IMR-90 (cell line): ENCODE data around the gene ITGB1BP1. TPM values are rescaled to one million over a fixed set of nuclear protein-coding genes. Genes with fewer than 3 reads are reported as not detected.

Experiments used
- ATAC-seq: fragments of 200-7000 bp; cut with Tn5 transposase; 2 replicates; pipeline ENCODE4 v1.9.1; 2020; ENCODE audit warnings: low read depth, mild to moderate bottlenecking, moderate library complexity
- BruUV-seq: library from RNA; stranded (reverse); fragments of 400-500 nt; replicated peaks from 2 replicates; lab custom pipeline; 2021; lab: Mats Ljungman, UMichigan
- CTCF ChIA-PET: fragments of 300-600 bp; formaldehyde crosslinking; extraction: SDS; loops from one replicate; lab custom pipeline; 2021; ENCODE audit warnings: antibody characterized with exemption; lab: Yijun Ruan, JAX
- POLR2A ChIA-PET: fragments of 300-600 bp; sonication (Branson Sonifier 250); formaldehyde crosslinking; loops from one replicate; lab custom pipeline; 2022; ENCODE audit warnings: antibody characterized with exemption; ENCODE audit not compliant: unreplicated experiment; lab: Charles Lee
- DNase-seq: peaks from one replicate; pipeline ENCODE4 v3.0.0; 2013
- H2AFZ ChIP-seq: replicated peaks from 2 replicates; pipeline ENCODE3; 2013; ENCODE audit warnings: low read length, mild to moderate bottlenecking; ENCODE audit not compliant: poor library complexity
- H2AK5ac ChIP-seq: 2 replicates; pipeline ENCODE4 v1.6.1; 2013; ENCODE audit warnings: low read depth, low read length, inconsistent platforms
- H2AK9ac ChIP-seq: replicated peaks from 2 replicates; pipeline ENCODE3; 2013; ENCODE audit warnings: mild to moderate bottlenecking, low read depth, low read length, moderate library complexity; ENCODE audit not compliant: poor library complexity
- H2BK120ac ChIP-seq: 2 replicates; pipeline ENCODE4 v1.6.1; 2013; ENCODE audit warnings: low read depth, low read length, inconsistent platforms
- H2BK15ac ChIP-seq: 3 replicates; pipeline ENCODE4 v1.6.1; 2013; ENCODE audit warnings: low read depth, low read length, inconsistent platforms
- H2BK20ac ChIP-seq: 2 replicates; pipeline ENCODE4 v1.6.1; 2013; ENCODE audit warnings: low read depth, mild to moderate bottlenecking, inconsistent platforms, low read length, moderate library complexity
- H2BK5ac ChIP-seq: 2 replicates; pipeline ENCODE4 v1.6.1; 2013; ENCODE audit warnings: mild to moderate bottlenecking, low read depth, low read length, inconsistent platforms; ENCODE audit not compliant: poor library complexity, severe bottlenecking
- H3K14ac ChIP-seq: replicated peaks from 2 replicates; pipeline ENCODE4 v1.6.1; 2013; ENCODE audit warnings: low read depth, low read length, inconsistent platforms
- H3K18ac ChIP-seq: 2 replicates; pipeline ENCODE4 v1.6.1; 2013; ENCODE audit warnings: low read depth, low read length, control low read depth
- H3K23ac ChIP-seq: 2 replicates; pipeline ENCODE4 v1.6.1; 2013; ENCODE audit warnings: low read depth, low read length, inconsistent platforms
- H3K27ac ChIP-seq: 2 replicates; pipeline ENCODE4 v1.5.1; 2013; ENCODE audit warnings: mild to moderate bottlenecking, control low read depth, low read length; ENCODE audit not compliant: insufficient read depth
- H3K27me3 ChIP-seq: 2 replicates; pipeline ENCODE4 v1.6.1; 2013; ENCODE audit warnings: low read length; ENCODE audit not compliant: control insufficient read depth, insufficient read depth
- H3K36me3 ChIP-seq: 2 replicates; pipeline ENCODE4 v1.6.1; 2013; ENCODE audit warnings: low read length, mixed read lengths; ENCODE audit not compliant: control insufficient read depth, insufficient read depth
- H3K4ac ChIP-seq: 2 replicates; pipeline ENCODE4 v1.6.1; 2013; ENCODE audit warnings: low read depth, low read length, inconsistent platforms
- H3K4me1 ChIP-seq: 2 replicates; pipeline ENCODE4 v1.6.1; 2013; ENCODE audit warnings: low read length, mixed read lengths; ENCODE audit not compliant: control insufficient read depth, insufficient read depth
- H3K4me2 ChIP-seq: 2 replicates; pipeline ENCODE4 v1.6.1; 2013; ENCODE audit warnings: low read depth, mild to moderate bottlenecking, control low read depth, low read length, moderate library complexity
- H3K4me3 ChIP-seq: 2 replicates; pipeline ENCODE4 v1.5.1; 2013; ENCODE audit warnings: low read depth, mild to moderate bottlenecking, control low read depth, low read length, moderate library complexity; ENCODE audit not compliant: insufficient read depth
- H3K56ac ChIP-seq: 2 replicates; pipeline ENCODE4 v1.6.1; 2013; ENCODE audit warnings: low read length, inconsistent platforms; ENCODE audit not compliant: insufficient read depth; ENCODE audit errors: extremely low read depth
- H3K79me1 ChIP-seq, 2 experiments: 2 replicates each; pipeline ENCODE4 v1.6.1; 2013; ENCODE audit warnings: low read length in 2 of 2, inconsistent platforms in 1 of 2, low read depth in 1 of 2
- H3K9ac ChIP-seq: 2 replicates; pipeline ENCODE4 v1.6.1; 2013; ENCODE audit warnings: low read depth, low read length, control low read depth
- H3K9me1 ChIP-seq: 2 replicates; pipeline ENCODE4 v1.6.1; 2013; ENCODE audit warnings: low read length, inconsistent platforms; ENCODE audit not compliant: insufficient read depth
- H3K9me3 ChIP-seq: 2 replicates; pipeline ENCODE4 v1.6.1; 2013; ENCODE audit warnings: low read length; ENCODE audit not compliant: control insufficient read depth, insufficient read depth
- H4K20me1 ChIP-seq: 2 replicates; pipeline ENCODE4 v1.6.1; 2013; ENCODE audit warnings: low read length, inconsistent platforms; ENCODE audit not compliant: insufficient read depth
- H4K5ac ChIP-seq: 2 replicates; pipeline ENCODE4 v1.6.1; 2013; ENCODE audit warnings: mild to moderate bottlenecking, low read depth, low read length, control low read depth
- H4K8ac ChIP-seq, 2 experiments: 2 replicates each; pipeline ENCODE4 v1.6.1; 2013; ENCODE audit warnings: low read depth in 2 of 2, low read length in 2 of 2, control low read depth in 1 of 2, inconsistent platforms in 1 of 2
- H4K91ac ChIP-seq: 2 replicates; pipeline ENCODE4 v1.6.1; 2013; ENCODE audit warnings: low read depth, low read length, inconsistent platforms; ENCODE audit not compliant: insufficient read depth
- CTCF ChIP-seq: conservative IDR thresholded peaks from 2 replicates; pipeline ENCODE4 v1.5.1; 2012; ENCODE audit warnings: mild to moderate bottlenecking, low read depth, low read length, improper control_type of control experiment
- ELK1 ChIP-seq: fragments of 150-350 bp; IDR thresholded peaks from 2 replicates; pipeline ENCODE4 v1.6.1; 2016; ENCODE audit warnings: low read depth, mild to moderate bottlenecking, low read length, moderate library complexity, borderline replicate concordance
- FOS ChIP-seq: fragments of 150-350 bp; IDR thresholded peaks from 2 replicates; pipeline ENCODE4 v1.6.1; 2016; ENCODE audit warnings: low read depth, low read length
- MAFK ChIP-seq: IDR thresholded peaks from 2 replicates; pipeline ENCODE4 v1.6.1; 2012; ENCODE audit warnings: low read depth, low read length, improper control_type of control experiment
- MXI1 ChIP-seq: IDR thresholded peaks from 2 replicates; pipeline ENCODE4 v1.6.1; 2012; ENCODE audit warnings: low read depth, mild to moderate bottlenecking, low read length, moderate library complexity, borderline replicate concordance
- NFE2L2 ChIP-seq: fragments of 150-350 bp; IDR thresholded peaks from 2 replicates; pipeline ENCODE4 v1.6.1; 2016; ENCODE audit warnings: low read depth, mild to moderate bottlenecking, low read length
- POLR2A ChIP-seq: IDR thresholded peaks from 2 replicates; pipeline ENCODE4 v1.6.1; 2012; ENCODE audit warnings: mild to moderate bottlenecking, low read depth, low read length
- RAD21 ChIP-seq: IDR thresholded peaks from 2 replicates; pipeline ENCODE4 v1.6.1; 2012; ENCODE audit warnings: low read length, improper control_type of control experiment
- RCOR1 ChIP-seq: IDR thresholded peaks from 2 replicates; pipeline ENCODE4 v1.6.1; 2012; ENCODE audit warnings: mild to moderate bottlenecking, low read length, improper control_type of control experiment; ENCODE audit not compliant: insufficient replicate concordance
- RFX5 ChIP-seq: IDR thresholded peaks from 2 replicates; pipeline ENCODE4 v1.8.0; 2012; ENCODE audit warnings: low read depth, mild to moderate bottlenecking, low read length, moderate library complexity
- SMC3 ChIP-seq: fragments of 150-350 bp; IDR thresholded peaks from 2 replicates; pipeline ENCODE4 v1.6.1; 2016; ENCODE audit warnings: low read depth, mild to moderate bottlenecking, antibody characterized with exemption, low read length, moderate library complexity
- USF2 ChIP-seq: fragments of 150-350 bp; IDR thresholded peaks from 2 replicates; pipeline ENCODE4 v1.6.1; 2017; ENCODE audit warnings: mild to moderate bottlenecking, antibody characterized with exemption, low read length, low read depth
- WGBS, 2 experiments: methylation state at CpG; one replicate each; pipeline versions ENCODE4 v1.1.5 to v1.1.7; 2013; ENCODE audit warnings: missing lambda C conversion rate in 2 of 2; ENCODE audit not compliant: insufficient read length in 1 of 2; ENCODE audit errors: extremely low coverage in 2 of 2; 5-methylcytosine and 5-hydroxymethylcytosine counted together
- dilution Hi-C: fragments of 300-500 bp; cut with HindIII; formaldehyde crosslinking; loops from one replicate; pipeline ENCODE4 v1.14.3; 2018; ENCODE audit warnings: low sequenced_read_pairs; ENCODE audit not compliant: unreplicated experiment
- in situ Hi-C: fragments of 300-500 bp; cut with MboI; formaldehyde crosslinking; loops from 3 replicates; pipeline ENCODE4 v1.14.3; 2019; ENCODE audit warnings: low sequenced_read_pairs, inconsistent platforms, mixed read lengths
- intact Hi-C: fragments of 100-400 bp; cut with micrococcal nuclease; formaldehyde crosslinking; loops from 2 replicates; pipeline ENCODE4 v1.10.0; 2022
- polyA plus RNA-seq, 3 experiments: library from polyadenylated mRNA; depleted of rRNA; stranded (reverse); fragments of >200 nt; gene quantifications; 2 replicates each; pipeline ENCODE4 v1.2.3, GENCODE V29; 2012; ENCODE audit warnings: low replicate concordance in 1 of 3
- total RNA-seq: library from RNA; depleted of rRNA; stranded (reverse); fragments of >200 nt; gene quantifications from 2 replicates; pipeline ENCODE4 v1.2.3, GENCODE V29; 2012

Gene ITGB1BP1
- total and polyA plus RNA-seq, 2 of the 4 experiments (the other 2 are of a cell fraction): 48.6 to 88.1 TPM

GRCh38 chr2:9390151-9390850 lies 33.0 kb downstream of the ITGB1BP1 start:
- peaks cover 49% of the 10 kb centered on the region for H3K36me3 ChIP-seq
- intact Hi-C loops (no loop called here), in situ Hi-C loops (no loop called here), dilution Hi-C loops (no loop called here)
- POLR2A ChIA-PET: no interaction called here
- H3K4me1 ChIP-seq: peaks cover 7% of the 10 kb centered on the region
- H3K9me1 ChIP-seq: peaks cover 9% of the 10 kb centered on the region
- H3K4me2 ChIP-seq: no peak overlapping the region
- H2BK15ac ChIP-seq: no peak overlapping the region
- no peaks in the 10 kb centered on the region for H3K9me3 ChIP-seq
- H2BK5ac ChIP-seq: no peak overlapping the region
- no peak for TF ChIP-seq MXI1
- TF ChIP-seq RFX5: no peak
- TF ChIP-seq POLR2A: no peak
- no peak for TF ChIP-seq USF2
- TF ChIP-seq CTCF: no peak
- TF ChIP-seq SMC3: no peak
- TF ChIP-seq FOS: no peak
- TF ChIP-seq NFE2L2: no peak
- TF ChIP-seq ELK1: no peak
- no peak for TF ChIP-seq RCOR1
- no peak for TF ChIP-seq MAFK
- TF ChIP-seq RAD21: no peak
- H3K14ac ChIP-seq: no peak overlapping the region
- no peak overlapping the region for H3K4me3 ChIP-seq
- no peak overlapping the region for H2AK9ac ChIP-seq
- no peak overlapping the region for H2BK120ac ChIP-seq
- no peak overlapping the region for H3K18ac ChIP-seq
- H3K23ac ChIP-seq: no peak overlapping the region
- no peak overlapping the region for H2AK5ac ChIP-seq
- no peak overlapping the region for H3K56ac ChIP-seq
- no CpG with 5 or more reads among the region's 7 CpGs for WGBS, 2 experiments
- no peak overlapping the region for H4K5ac ChIP-seq
- no peak overlapping the region for H4K8ac ChIP-seq
- DNase-seq: no peak
- H3K79me1 ChIP-seq: peaks cover 0 to 46% of the 10 kb centered on the region in 2 experiments; a peak in 3 of 4 replicates
- H3K4ac ChIP-seq: no peak overlapping the region
- no peak for ATAC-seq
- CTCF ChIA-PET: no interaction called here
- no peaks in the 10 kb centered on the region for H3K27me3 ChIP-seq
- H2AFZ ChIP-seq: no peak overlapping the region
- peaks cover 4% of the 10 kb centered on the region for H4K20me1 ChIP-seq
- H2BK20ac ChIP-seq: no peak overlapping the region
- no TSS peak for BruUV-seq
- no peak overlapping the region for H3K27ac ChIP-seq
- no peak overlapping the region for H4K91ac ChIP-seq
- no peak overlapping the region for H3K9ac ChIP-seq
